Prostate gland (tissue), 2 donors: ENCODE measurements around the gene RNASE13. TPM values are rescaled to one million over a fixed set of nuclear protein-coding genes. Genes with fewer than 3 reads are reported as not detected.

Source experiments
- DNase-seq: peaks from one replicate; pipeline ENCODE4 v3.0.0-alpha.2; 2019; ENCODE audit warnings: low spot score
- H3K27ac ChIP-seq, 2 donors: fragments of 200-600 bp; sonication (generic); 2 replicates each; pipeline ENCODE4 v1.5.1; 2017 to 2019
- H3K27me3 ChIP-seq: fragments of 200-600 bp; sonication (generic); replicated peaks from 2 replicates; pipeline ENCODE4 v1.5.1; 2019; ENCODE audit not compliant: insufficient read depth
- H3K36me3 ChIP-seq, 2 donors: fragments of 200-600 bp; sonication (generic); 1 replicate in 1 of 2; 2 replicates in 1 of 2; pipeline versions ENCODE4 v1.5.1 to v1.8.1; 2017 to 2019
- H3K4me1 ChIP-seq: fragments of 200-600 bp; sonication (generic); replicated peaks from 2 replicates; pipeline ENCODE4 v1.5.1; 2019
- H3K4me3 ChIP-seq, 2 donors: fragments of 200-600 bp; sonication (generic); 2 replicates each; pipeline ENCODE4 v1.5.1; 2017 to 2019
- H3K9me3 ChIP-seq: fragments of 200-600 bp; sonication (generic); 2 replicates; pipeline ENCODE4 v1.5.1; 2017
- POLR2A ChIP-seq: fragments of 450-650 bp; IDR thresholded peaks from one replicate; pipeline ENCODE4 v1.6.1; 2016; ENCODE audit warnings: antibody characterized with exemption, mild to moderate bottlenecking
- POLR2AphosphoS5 ChIP-seq: sonication (generic); formaldehyde crosslinking; IDR thresholded peaks from one replicate; pipeline ENCODE4 v1.6.1; 2017; ENCODE audit warnings: antibody characterized with exemption
- WGBS: methylation state at CpG from one replicate; pipeline ENCODE4 v1.1.5; 2018; 5-methylcytosine and 5-hydroxymethylcytosine counted together
- intact Hi-C: fragments of 100-400 bp; cut with DNase I; formaldehyde crosslinking; loops from one replicate; pipeline ENCODE4 v1.14.2; 2022
- total RNA-seq, 2 donors: library from RNA; depleted of rRNA; stranded (reverse); fragments of >200 nt; gene quantifications; one replicate each; pipeline ENCODE4 v1.1.0, GENCODE V29; 2016
- TF ChIP-seq, protein P1 (sequence below), 4 experiments: fragments of 200-600 bp in 2 of 4; fragments of 450-650 bp in 2 of 4; sonication (generic) in 2 of 4; IDR thresholded peaks; 1 replicate in 3 of 4; 2 replicates in 1 of 4; pipeline ENCODE4 v1.5.1; 2016 to 2019; ENCODE audit warnings: antibody characterized with exemption in 4 of 4, mild to moderate bottlenecking in 2 of 4, moderate library complexity in 2 of 4

Gene RNASE13
- total RNA-seq, 2 donors from 2014 or later = 0.57 TPM; not detected in 1

DNA sequence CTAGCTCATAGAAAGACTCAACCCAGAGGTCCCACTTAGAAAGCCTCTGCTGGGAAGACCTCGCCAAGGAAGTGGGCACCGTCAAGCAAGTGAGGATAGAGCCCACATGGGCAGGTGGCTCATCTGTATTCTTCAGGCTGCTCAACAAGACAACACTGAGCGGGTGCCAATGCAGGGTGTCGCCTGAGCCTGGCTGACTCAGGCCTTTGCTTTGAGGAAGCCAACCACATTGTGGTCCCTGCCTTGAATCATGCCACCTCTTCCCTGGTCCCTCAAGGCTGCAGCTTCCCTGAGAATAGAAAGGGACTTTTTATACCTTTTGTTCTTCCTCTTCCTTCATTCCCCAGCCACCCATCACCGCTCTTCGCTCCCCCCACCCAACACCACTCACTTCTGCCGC is 2.1 kb upstream of the RNASE13 start:
- Histone ChIP-seq H3K36me3 (no peaks in the 10 kb centered on the region), H3K4me3 (no peak overlapping the region), H3K9me3 (no peaks in the 10 kb centered on the region), H3K4me1 (peaks cover 14% of the 10 kb centered on the region), H3K27me3 (no peaks in the 10 kb centered on the region), H3K27ac (no peak overlapping the region)
- WGBS = 91% methylated on average over 7 of the region's 7 CpGs
- no peak for DNase-seq
- intact Hi-C loops = no loop called here
- no peak for TF ChIP-seq POLR2A
- TF ChIP-seq POLR2AphosphoS5 = no peak
- TF ChIP-seq, protein P1, sequence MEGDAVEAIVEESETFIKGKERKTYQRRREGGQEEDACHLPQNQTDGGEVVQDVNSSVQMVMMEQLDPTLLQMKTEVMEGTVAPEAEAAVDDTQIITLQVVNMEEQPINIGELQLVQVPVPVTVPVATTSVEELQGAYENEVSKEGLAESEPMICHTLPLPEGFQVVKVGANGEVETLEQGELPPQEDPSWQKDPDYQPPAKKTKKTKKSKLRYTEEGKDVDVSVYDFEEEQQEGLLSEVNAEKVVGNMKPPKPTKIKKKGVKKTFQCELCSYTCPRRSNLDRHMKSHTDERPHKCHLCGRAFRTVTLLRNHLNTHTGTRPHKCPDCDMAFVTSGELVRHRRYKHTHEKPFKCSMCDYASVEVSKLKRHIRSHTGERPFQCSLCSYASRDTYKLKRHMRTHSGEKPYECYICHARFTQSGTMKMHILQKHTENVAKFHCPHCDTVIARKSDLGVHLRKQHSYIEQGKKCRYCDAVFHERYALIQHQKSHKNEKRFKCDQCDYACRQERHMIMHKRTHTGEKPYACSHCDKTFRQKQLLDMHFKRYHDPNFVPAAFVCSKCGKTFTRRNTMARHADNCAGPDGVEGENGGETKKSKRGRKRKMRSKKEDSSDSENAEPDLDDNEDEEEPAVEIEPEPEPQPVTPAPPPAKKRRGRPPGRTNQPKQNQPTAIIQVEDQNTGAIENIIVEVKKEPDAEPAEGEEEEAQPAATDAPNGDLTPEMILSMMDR (IDR thresholded peaks at IDR 0.05) = no peak

DNA sequence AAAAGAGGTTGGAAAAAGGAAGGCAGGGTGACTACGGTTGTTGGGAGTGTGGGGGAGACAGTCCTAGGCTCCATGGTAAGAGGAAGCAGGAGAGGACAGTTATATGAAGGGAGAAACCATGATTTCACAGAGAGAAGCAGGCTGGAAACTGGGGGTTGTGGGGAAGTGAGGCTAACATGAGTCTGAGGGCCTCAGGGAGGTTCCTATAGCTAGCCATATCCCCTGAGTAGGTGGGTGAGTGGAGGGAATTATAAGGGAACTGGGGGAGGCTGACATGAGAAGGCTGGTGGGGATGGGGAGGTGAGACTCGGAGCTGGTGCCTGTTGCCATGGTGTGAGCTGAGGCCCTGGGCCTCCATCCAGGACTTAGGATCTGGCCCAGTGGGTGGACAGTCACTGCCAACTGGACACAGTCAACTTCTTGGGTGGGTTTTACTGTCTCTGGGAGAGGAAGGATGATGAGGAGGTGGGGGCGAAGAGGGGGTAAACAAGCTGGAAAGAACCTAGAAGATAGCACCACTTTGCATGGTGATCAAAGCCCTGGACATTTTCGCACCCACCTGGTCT is 1.4 kb downstream of the RNASE13 start:
- intact Hi-C loops = no loop called here

DNA sequence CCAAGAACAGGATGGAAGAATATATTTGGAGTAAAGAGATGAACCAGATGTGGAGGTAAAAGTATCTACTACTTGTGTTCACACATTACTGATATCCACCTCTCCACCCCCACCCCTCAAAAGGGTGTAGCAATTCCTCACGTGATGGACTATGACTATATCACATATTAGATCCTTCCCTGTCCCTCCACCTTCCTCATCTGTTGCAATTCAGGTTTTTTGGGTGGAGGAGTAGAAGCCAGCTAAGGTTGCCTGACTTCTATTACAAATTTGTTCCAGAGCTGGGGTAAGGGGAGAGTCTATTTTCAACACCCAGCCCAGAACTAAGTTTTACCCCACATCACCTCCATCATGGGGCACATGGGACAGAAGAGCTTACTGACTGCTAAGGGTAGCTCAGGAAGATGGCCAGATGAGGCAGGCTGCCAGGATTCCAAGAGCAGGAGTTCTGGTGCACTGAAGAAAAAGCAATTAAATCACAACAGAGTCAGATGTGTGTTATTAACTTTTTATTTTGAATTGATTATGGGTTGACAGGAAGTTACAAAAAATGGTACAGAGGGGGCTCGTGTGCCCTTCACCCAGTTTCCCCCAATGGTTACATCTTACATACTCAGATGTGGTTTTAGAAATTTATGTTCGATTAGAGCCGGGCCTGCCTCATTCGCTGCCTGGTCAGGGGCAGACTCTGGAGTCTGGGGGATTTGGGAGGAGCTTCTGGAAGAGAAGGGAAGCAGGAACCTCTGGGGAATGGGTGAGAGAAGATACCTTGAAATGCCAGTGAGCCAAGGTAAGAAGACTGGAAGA is 2.1 kb downstream of the RNASE13 start:
- Histone ChIP-seq H3K27ac (no peak overlapping the region), H3K4me1 (no peaks in the 10 kb centered on the region), H3K9me3 (no peaks in the 10 kb centered on the region), H3K27me3 (no peaks in the 10 kb centered on the region), H3K4me3 (no peak overlapping the region), H3K36me3 (no peaks in the 10 kb centered on the region)
- intact Hi-C loops = no loop called here
- 87% methylated on average over 5 of the region's 5 CpGs for WGBS
- no peak for DNase-seq
- TF ChIP-seq POLR2A (no peak), POLR2AphosphoS5 (no peak)
- TF ChIP-seq, protein P1 (IDR thresholded peaks at IDR 0.05) = no peak

More for the DNA sequence above, 1.4 kb downstream of the RNASE13 start:
- Histone ChIP-seq H3K4me1 (no peaks in the 10 kb centered on the region), H3K4me3 (no peak overlapping the region), H3K9me3 (no peaks in the 10 kb centered on the region), H3K27ac (no peak overlapping the region), H3K36me3 (no peaks in the 10 kb centered on the region), H3K27me3 (no peaks in the 10 kb centered on the region)
- no peak for DNase-seq
- TF ChIP-seq POLR2AphosphoS5 = no peak
- TF ChIP-seq POLR2A = no peak
- TF ChIP-seq, protein P1 (IDR thresholded peaks at IDR 0.05) = no peak
- 75% methylated on average over 4 of the region's 4 CpGs for WGBS

DNA sequence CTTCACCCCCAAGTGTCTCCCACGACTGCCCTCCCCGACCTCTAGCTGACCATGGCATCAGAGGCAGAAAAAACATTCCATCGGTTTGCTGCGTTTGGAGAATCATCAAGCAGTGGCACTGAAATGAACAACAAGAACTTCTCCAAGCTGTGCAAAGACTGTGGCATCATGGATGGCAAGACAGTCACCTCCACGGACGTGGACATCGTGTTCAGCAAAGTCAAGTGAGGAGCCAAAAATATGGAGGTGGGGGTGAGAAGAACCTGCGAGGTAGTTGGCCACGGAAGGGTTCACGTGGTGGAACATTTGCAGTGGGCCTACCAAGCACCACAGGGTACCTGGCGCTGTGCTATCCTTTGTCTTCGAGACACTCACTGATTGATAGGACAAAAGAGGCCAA is 4.1 kb downstream of the RNASE13 start:
- Histone ChIP-seq H3K4me1 (no peaks in the 10 kb centered on the region), H3K27me3 (no peaks in the 10 kb centered on the region), H3K4me3 (no peak overlapping the region), H3K36me3 (no peaks in the 10 kb centered on the region), H3K27ac (no peak overlapping the region), H3K9me3 (no peaks in the 10 kb centered on the region)
- DNase-seq = no peak
- intact Hi-C loops = no loop called here
- TF ChIP-seq POLR2AphosphoS5 = no peak
- TF ChIP-seq, protein P1 (IDR thresholded peaks at IDR 0.05) = no peak
- no peak for TF ChIP-seq POLR2A
- 89% methylated on average over 12 of the region's 12 CpGs for WGBS

DNA sequence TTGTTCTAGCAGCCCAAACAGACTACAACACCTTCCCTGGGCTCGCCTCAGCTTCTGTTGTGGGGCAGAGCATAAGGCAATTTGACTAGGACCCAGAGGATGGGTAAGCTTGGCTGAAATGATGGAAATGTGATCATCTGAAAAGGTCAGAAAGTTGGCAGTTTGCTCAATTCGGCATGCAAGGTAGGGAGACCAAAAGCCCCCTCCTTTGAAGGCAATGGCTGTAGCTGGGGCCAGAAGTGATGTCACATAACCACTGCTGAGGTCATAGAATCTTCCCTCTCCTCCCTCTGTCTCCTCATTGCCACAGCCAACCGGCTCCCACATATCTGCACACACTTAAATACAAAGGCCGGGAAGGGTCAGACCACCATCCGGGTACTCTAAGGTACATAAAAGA is 4.7 kb downstream of the RNASE13 start, which contains the start of gene TPPP2:
Gene TPPP2 (plus strand): TSS at position 301 of the 400 bp plus-strand sequence. CDS start 365 bp downstream, outside the sequence.
- WGBS = 89% methylated on average over 5 of the region's 5 CpGs
- H3K27me3 ChIP-seq = no peaks in the 10 kb centered on the region
- intact Hi-C loops = no loop called here
- DNase-seq = no peak
- no peaks in the 10 kb centered on the region for H3K9me3 ChIP-seq
- no peak within 1 kb of the TSS for H3K27ac ChIP-seq
- H3K4me3 ChIP-seq = no peak within 1 kb of the TSS
- no peaks in the 10 kb centered on the region for H3K4me1 ChIP-seq
- H3K36me3 ChIP-seq = no peaks in the 10 kb centered on the region
- TF ChIP-seq POLR2A = no peak
- no peak for TF ChIP-seq POLR2AphosphoS5
- TF ChIP-seq, protein P1 (IDR thresholded peaks at IDR 0.05) = no peak
